GM12801 (cell line): ENCODE measurements around the gene TLE6.

Experiments used
- TF ChIP-seq, protein P1 (sequence below): IDR thresholded peaks from one replicate; pipeline ENCODE4 v1.5.1; 2011; ENCODE audit warnings: control low read depth; ENCODE audit not compliant: insufficient read length; ENCODE audit errors: extremely low read depth

The TLE6 gene

GRCh38 chr19:2950286-2951124 lies 26.9 kb upstream of the TLE6 start:
- TF ChIP-seq, protein P1, sequence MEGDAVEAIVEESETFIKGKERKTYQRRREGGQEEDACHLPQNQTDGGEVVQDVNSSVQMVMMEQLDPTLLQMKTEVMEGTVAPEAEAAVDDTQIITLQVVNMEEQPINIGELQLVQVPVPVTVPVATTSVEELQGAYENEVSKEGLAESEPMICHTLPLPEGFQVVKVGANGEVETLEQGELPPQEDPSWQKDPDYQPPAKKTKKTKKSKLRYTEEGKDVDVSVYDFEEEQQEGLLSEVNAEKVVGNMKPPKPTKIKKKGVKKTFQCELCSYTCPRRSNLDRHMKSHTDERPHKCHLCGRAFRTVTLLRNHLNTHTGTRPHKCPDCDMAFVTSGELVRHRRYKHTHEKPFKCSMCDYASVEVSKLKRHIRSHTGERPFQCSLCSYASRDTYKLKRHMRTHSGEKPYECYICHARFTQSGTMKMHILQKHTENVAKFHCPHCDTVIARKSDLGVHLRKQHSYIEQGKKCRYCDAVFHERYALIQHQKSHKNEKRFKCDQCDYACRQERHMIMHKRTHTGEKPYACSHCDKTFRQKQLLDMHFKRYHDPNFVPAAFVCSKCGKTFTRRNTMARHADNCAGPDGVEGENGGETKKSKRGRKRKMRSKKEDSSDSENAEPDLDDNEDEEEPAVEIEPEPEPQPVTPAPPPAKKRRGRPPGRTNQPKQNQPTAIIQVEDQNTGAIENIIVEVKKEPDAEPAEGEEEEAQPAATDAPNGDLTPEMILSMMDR, result no peak

DNA sequence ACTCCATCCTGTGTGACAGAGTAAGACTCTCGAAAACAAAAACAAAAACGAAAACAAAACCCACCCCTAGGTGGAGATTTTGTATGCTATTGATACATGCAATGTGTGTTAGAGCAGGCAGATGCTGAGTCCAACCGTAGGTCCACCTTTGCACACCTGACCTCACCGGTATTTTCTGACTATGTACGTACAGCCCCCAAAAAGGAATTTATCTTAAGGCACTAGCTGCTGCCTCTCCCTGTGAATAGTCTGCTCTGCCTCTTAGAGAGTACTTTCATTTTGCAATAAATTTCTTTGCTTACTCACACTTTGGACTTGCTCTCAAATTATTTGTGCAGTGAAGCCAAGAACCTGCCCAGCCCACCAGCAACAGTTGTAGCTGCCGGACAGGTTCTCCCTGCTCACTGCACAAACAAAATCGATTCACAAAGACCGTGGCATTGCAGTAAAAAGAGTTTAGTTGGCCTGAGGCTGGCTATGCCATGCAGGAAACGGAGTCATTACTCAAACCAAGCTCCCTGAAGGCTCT lies 24.3 kb upstream of the TLE6 start:
- TF ChIP-seq, protein P1, result no peak

DNA sequence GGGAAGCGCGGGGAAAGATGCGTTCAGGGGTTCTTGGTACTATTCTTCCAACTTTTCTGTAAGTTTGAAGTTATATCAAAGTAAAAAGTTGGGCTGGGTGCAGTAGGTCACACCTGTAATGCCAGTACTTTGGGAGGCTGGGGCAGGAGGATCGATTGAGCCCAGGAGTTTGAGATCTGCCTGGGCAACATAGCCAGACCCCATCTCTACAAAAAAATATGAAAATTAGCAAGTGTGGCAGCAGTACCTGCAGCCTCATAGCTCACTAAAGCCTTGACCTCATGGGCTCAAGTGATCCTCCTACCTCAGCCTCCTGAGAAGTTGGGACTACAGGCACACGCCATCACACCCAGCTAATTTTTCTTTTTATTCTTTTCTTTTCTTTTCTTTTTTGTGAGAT lies 20.2 kb upstream of the TLE6 start:
- TF ChIP-seq, protein P1, result no peak

DNA sequence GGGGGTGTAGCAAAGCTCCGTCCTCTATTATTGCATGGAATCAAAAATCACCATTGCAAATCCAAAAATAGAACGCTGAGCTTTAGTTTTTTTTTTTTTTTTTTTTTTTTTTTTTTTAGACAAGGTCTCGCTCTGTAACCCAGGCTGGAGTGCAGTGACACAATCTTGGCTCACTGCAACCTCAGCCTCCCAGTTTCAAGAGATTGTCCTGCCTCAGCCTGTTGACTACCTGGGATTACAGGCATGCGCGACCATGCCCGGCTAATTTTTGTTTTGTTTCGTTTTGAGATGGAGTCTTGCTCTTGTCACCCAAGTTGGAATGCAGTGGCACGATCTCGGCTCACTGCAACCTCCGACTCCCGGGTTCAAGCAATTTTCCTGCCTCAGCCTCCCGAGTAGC lies 17.2 kb upstream of the TLE6 start:
- TF ChIP-seq, protein P1, result no peak

DNA sequence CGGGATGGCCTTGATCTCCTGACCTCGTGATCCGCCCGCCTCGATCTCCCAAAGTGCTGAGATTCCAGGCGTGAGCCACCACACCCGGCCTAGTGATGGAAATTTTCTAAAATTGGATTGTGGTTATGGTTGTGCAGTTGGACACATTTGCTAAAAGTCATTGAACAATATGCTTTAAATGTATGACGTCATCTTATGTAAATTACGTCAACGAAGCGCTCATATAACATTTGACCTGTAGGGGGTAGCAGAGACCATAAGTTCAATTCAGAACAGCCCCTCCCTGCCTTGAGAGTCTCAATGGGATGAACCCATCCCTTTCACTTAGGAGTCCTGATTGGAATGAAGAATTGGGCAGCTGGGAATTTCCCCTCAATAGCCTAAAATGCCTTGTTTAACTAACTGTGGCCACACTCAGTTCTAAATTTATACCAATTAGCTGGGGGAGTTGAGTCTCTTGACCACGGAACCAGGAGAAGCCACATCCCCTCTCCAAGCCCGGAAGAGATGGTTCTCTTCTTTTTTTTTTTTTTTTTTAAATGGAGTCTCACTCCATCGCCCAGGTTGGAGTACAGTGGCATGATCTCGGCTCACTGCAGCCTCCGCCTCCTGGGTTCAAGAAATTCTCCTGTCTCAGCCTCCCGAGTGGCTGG lies 15.2 kb upstream of the TLE6 start:
- TF ChIP-seq, protein P1, result no peak

- TF ChIP-seq, protein P1, result no peak
These were observed 14.2 kb upstream of the TLE6 start for GRCh38 chr19:2963122-2963521.

DNA sequence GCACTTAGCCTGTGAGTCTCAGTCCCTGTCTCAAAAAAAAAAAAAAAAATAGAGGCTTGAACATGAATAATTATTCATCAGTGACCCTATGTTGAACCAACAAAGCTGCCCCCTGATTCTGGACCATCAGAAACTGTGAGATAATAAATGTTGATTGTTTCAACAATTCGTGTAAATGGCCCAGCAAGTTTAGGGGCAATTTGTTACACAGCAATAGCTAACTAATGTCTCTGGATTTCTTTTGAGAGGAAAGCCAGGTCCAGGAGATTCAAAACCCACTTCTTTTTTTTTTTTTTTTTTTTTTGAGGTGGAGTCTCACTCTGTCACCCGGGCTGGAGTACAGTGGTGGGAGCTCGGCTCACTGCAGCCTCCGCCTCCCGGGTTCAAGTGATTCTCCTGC lies 12.5 kb upstream of the TLE6 start:
- TF ChIP-seq, protein P1, result no peak
